Erythroblast (primary cell): ENCODE results near the gene KMT2D.

Experiments
- GATA1 ChIP-seq: IDR thresholded peaks from 2 replicates; pipeline ENCODE4 v1.6.1; 2011; ENCODE audit warnings: low read depth, mild to moderate bottlenecking, control low read depth, low read length, moderate library complexity
- POLR2A ChIP-seq: IDR thresholded peaks from 2 replicates; pipeline ENCODE4 v1.6.1; 2011; ENCODE audit warnings: mild to moderate bottlenecking, low read length

- TF ChIP-seq POLR2A (no peak), GATA1 (no peak)
Observed at GRCh38 chr12:49021292-49021915, 39.2 kb downstream of the KMT2D start.
